Neuronal stem cell (in vitro differentiated cells): ENCODE data around the gene FBXO48.

Source experiments
- DNase-seq: peaks from one replicate; pipeline ENCODE4 v3.0.0-alpha.2; 2013; ENCODE audit warnings: low spot score
- H2AFZ ChIP-seq: one replicate; pipeline ENCODE4 v1.6.1; 2013; ENCODE audit warnings: mild to moderate bottlenecking, low read length, inconsistent platforms
- H2AK5ac ChIP-seq: 2 replicates; pipeline ENCODE4 v1.6.1; 2013; ENCODE audit warnings: low read depth, mild to moderate bottlenecking, inconsistent platforms, low read length, moderate library complexity, mixed read lengths
- H2BK120ac ChIP-seq: 2 replicates; pipeline ENCODE4 v1.6.1; 2013; ENCODE audit warnings: low read depth, mild to moderate bottlenecking, inconsistent platforms, low read length, moderate library complexity, mixed read lengths
- H2BK12ac ChIP-seq: one replicate; pipeline ENCODE4 v1.6.1; 2013; ENCODE audit warnings: low read length, inconsistent platforms
- H2BK15ac ChIP-seq: 2 replicates; pipeline ENCODE4 v1.6.1; 2013; ENCODE audit warnings: mild to moderate bottlenecking, low read length, inconsistent platforms, mixed read lengths
- H2BK5ac ChIP-seq: one replicate; pipeline ENCODE4 v1.6.1; 2013; ENCODE audit warnings: inconsistent platforms, mild to moderate bottlenecking, low read length, moderate library complexity
- H3K14ac ChIP-seq: one replicate; pipeline ENCODE4 v1.6.1; 2013; ENCODE audit warnings: low read length, inconsistent platforms
- H3K18ac ChIP-seq: 2 replicates; pipeline ENCODE4 v1.6.1; 2013; ENCODE audit warnings: low read length, inconsistent platforms
- H3K23ac ChIP-seq: 2 replicates; pipeline ENCODE4 v1.6.1; 2013; ENCODE audit warnings: low read depth, mild to moderate bottlenecking, mixed read lengths, low read length, inconsistent platforms; ENCODE audit not compliant: poor library complexity
- H3K27ac ChIP-seq: replicated peaks from 3 replicates; pipeline ENCODE4 v1.5.1; 2013; ENCODE audit warnings: low read length, inconsistent platforms
- H3K27me3 ChIP-seq, 3 experiments: 2 replicates each; pipeline ENCODE4 v1.6.1; 2013; ENCODE audit warnings: low read length in 3 of 3, mild to moderate bottlenecking in 2 of 3, inconsistent platforms in 1 of 3, low read depth in 1 of 3, mixed read lengths in 1 of 3, moderate library complexity in 1 of 3; ENCODE audit not compliant: control insufficient read depth in 3 of 3, insufficient read depth in 3 of 3
- H3K36me3 ChIP-seq, 2 donors: replicated peaks in 1 of 2; 2 replicates each; pipeline ENCODE4 v1.6.1; 2013; ENCODE audit warnings: low read length in 2 of 2; ENCODE audit not compliant: control insufficient read depth in 2 of 2, insufficient read depth in 2 of 2
- H3K4ac ChIP-seq: 2 replicates; pipeline ENCODE4 v1.6.1; 2013; ENCODE audit warnings: inconsistent platforms, mild to moderate bottlenecking, low read length, moderate library complexity
- H3K4me1 ChIP-seq, 2 donors: 1 replicate in 1 of 2; 2 replicates in 1 of 2; pipeline ENCODE4 v1.6.1; 2013; ENCODE audit warnings: low read length in 2 of 2, low read depth in 1 of 2; ENCODE audit not compliant: control insufficient read depth in 2 of 2, insufficient read depth in 1 of 2
- H3K4me2 ChIP-seq: one replicate; pipeline ENCODE4 v1.6.1; 2013; ENCODE audit warnings: mild to moderate bottlenecking, low read length, inconsistent platforms; ENCODE audit not compliant: insufficient read depth, poor library complexity, severe bottlenecking
- H3K4me3 ChIP-seq, 2 donors: 2 replicates each; pipeline ENCODE4 v1.5.1; 2013; ENCODE audit warnings: low read length in 2 of 2, mild to moderate bottlenecking in 2 of 2, inconsistent platforms in 1 of 2, moderate library complexity in 1 of 2
- H3K79me1 ChIP-seq: one replicate; pipeline ENCODE4 v1.6.1; 2013; ENCODE audit warnings: low read depth, mild to moderate bottlenecking, inconsistent platforms, low read length, moderate library complexity
- H3K9ac ChIP-seq: one replicate; pipeline ENCODE4 v1.6.1; 2013; ENCODE audit warnings: mild to moderate bottlenecking, low read depth, low read length, inconsistent platforms; ENCODE audit not compliant: poor library complexity
- H3K9me3 ChIP-seq, 2 donors: replicated peaks in 1 of 2; 2 replicates each; pipeline versions ENCODE3 to v1.6.1; 2013; ENCODE audit warnings: low read length in 2 of 2, mild to moderate bottlenecking in 2 of 2, inconsistent platforms in 1 of 2, low read depth in 1 of 2, mixed read lengths in 1 of 2, moderate library complexity in 1 of 2; ENCODE audit not compliant: control insufficient read depth in 2 of 2, insufficient read depth in 1 of 2
- H4K8ac ChIP-seq: one replicate; pipeline ENCODE4 v1.6.1; 2013; ENCODE audit warnings: low read depth, mild to moderate bottlenecking, inconsistent platforms, low read length, moderate library complexity
- H4K91ac ChIP-seq: one replicate; pipeline ENCODE4 v1.6.1; 2013; ENCODE audit warnings: low read length, low read depth, mild to moderate bottlenecking, inconsistent platforms; ENCODE audit not compliant: poor library complexity
- WGBS, 2 donors: extraction: QIAGEN DNeasy Blood & Tissue Kit; methylation state at CpG; one replicate each; pipeline ENCODE4 v1.1.7; 2013; ENCODE audit warnings: missing lambda C conversion rate in 2 of 2, mixed read lengths in 1 of 2; ENCODE audit not compliant: insufficient read length in 2 of 2, insufficient replicate concordance in 1 of 2; ENCODE audit errors: extremely low coverage in 2 of 2; 5-methylcytosine and 5-hydroxymethylcytosine counted together

FBXO48 gene

DNA sequence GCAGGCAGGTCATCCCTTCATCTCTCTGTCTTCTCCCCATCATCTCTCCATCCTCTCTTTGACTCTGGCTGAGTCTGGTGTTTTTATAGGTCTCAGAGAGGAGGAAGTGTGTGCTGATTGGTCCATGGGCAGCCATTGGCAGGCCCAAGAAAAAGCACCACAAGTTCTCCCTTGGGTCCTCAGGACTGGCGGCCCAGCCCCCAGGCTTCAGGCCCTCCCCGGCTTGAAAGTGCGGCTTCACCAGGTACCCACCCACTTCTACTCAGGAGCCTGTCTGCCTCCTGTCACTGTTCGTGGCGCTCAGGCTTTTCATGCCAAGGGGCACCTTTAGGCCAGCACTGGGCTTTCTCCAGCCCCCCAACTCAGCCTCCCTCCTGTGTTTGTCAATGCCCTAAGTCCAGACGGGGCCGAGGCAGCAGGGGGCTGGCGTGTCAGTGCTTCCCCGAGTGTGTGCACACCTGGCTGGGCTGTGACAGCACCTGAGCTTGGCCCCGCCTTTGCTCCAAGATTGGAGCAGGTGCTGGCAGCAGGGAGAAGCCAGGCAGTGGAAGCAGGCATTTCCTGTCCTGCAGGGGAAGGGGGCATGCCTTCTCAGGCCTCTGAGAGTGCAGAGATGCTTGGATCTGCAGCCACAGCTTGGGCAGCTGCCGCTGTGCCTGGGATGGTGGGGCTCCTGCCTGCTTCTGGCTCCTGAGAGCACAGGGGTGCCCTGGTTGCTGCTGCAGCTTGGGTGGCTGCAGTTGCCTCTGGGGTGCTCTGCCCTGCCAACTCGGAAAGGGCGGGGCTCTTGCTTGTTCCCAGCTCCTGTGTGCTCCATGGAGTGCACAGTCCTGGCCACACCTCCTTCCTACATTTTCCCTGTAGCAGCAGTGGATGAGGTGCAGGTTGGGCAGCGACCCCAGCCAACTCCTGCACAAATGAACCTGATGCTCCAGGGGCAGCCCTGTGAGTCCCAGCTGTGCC is 34.1 kb downstream of the FBXO48 start:
- Histone ChIP-seq H3K9ac (no peak overlapping the region), H2AFZ (peak overlapping the region; percentile 19), H3K9me3 (peaks cover 0 to 4% of the 10 kb centered on the region in 2 donors)

GRCh38 chr2:68431316-68431972 is 35.6 kb downstream of the FBXO48 start:
- H3K23ac ChIP-seq, result no peak overlapping the region
- no peak overlapping the region for H3K14ac ChIP-seq
- H3K9ac ChIP-seq, result no peak overlapping the region
- DNase-seq, result no peak
- H2BK15ac ChIP-seq, result no peak overlapping the region
- no peak overlapping the region for H3K18ac ChIP-seq
- no peaks in the 10 kb centered on the region for H3K79me1 ChIP-seq
- H2BK12ac ChIP-seq, result no peak overlapping the region
- H2AFZ ChIP-seq, result no peak overlapping the region
- no peak overlapping the region for H4K91ac ChIP-seq
- no peaks in the 10 kb centered on the region for H3K36me3 ChIP-seq
- no peak overlapping the region for H2BK120ac ChIP-seq
- peak overlapping the region; percentile 8 for H3K4ac ChIP-seq
- peaks cover 0 to 5% (median 0%) of the 10 kb centered on the region in 3 experiments for H3K27me3 ChIP-seq
- no peak overlapping the region for H4K8ac ChIP-seq
- no CpG with 5 or more reads among the region's 8 CpGs for WGBS, 2 donors
- H3K27ac ChIP-seq, result no peak overlapping the region
- H3K4me1 ChIP-seq, result peaks cover 0 to 4% of the 10 kb centered on the region in 2 donors
- H2BK5ac ChIP-seq, result no peak overlapping the region
- peaks cover 0 to 4% of the 10 kb centered on the region in 2 donors for H3K9me3 ChIP-seq
- H2AK5ac ChIP-seq, result no peak overlapping the region
- H3K4me2 ChIP-seq, result no peak overlapping the region
- H3K4me3 ChIP-seq, result no peak overlapping the region

More for the DNA sequence above, 34.1 kb downstream of the FBXO48 start:
- Histone ChIP-seq H3K79me1 (no peaks in the 10 kb centered on the region), H3K4me2 (no peak overlapping the region), H2BK120ac (no peak overlapping the region), H3K4ac (no peak overlapping the region), H3K4me3 (no peak overlapping the region), H2AK5ac (peak overlapping the region; percentile 58), H3K27me3 (peaks cover 0 to 2% (median 0%) of the 10 kb centered on the region in 3 experiments), H2BK12ac (peak overlapping the region; percentile 52), H2BK5ac (no peak overlapping the region), H3K27ac (no peak overlapping the region), H3K23ac (peak overlapping the region; percentile 10), H3K14ac (no peak overlapping the region), H4K8ac (peak overlapping the region; percentile 23), H3K18ac (peak overlapping the region; percentile 42), H4K91ac (peak overlapping the region; percentile 46), H3K4me1 (peaks cover 0 to 7% of the 10 kb centered on the region in 2 donors), H2BK15ac (peak overlapping the region; percentile 40), H3K36me3 (no peaks in the 10 kb centered on the region)
- no peak for DNase-seq
- no CpG with 5 or more reads among the region's 14 CpGs for WGBS, 2 donors

DNA sequence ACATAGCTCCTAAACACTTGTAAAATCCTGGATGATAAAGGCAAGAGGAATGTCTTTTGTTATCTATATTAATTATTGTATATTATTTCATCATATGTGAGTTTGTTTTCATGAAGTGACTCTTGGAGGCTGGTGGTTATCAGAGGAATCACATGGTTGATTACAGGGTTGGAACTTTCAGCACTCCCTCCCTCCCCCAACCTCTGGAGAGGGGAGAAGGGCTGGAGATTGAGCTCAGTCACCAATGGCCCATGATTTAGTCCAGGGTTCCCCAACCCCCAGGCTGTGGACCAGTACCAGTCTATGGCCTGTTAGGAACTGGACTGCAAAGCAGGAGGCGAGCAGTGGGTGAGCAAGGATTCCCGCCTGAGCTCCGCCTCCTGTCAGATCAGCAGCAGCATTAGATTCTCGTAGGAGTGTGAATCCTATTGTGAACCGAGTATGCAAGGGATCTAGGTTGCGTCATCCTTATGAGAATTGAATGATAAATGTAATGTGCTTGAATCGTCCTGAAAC is 37.7 kb downstream of the FBXO48 start:
- Histone ChIP-seq H3K27me3 (peaks cover 0 to 14% (median 0%) of the 10 kb centered on the region in 3 experiments), H2AFZ (no peak overlapping the region), H3K4me1 (no peaks in the 10 kb centered on the region), H4K8ac (no peak overlapping the region), H3K4me2 (no peak overlapping the region), H4K91ac (no peak overlapping the region), H3K79me1 (no peaks in the 10 kb centered on the region), H2AK5ac (no peak overlapping the region), H3K9me3 (peaks cover 0 to 4% of the 10 kb centered on the region in 2 donors), H2BK15ac (no peak overlapping the region), H3K23ac (no peak overlapping the region), H2BK5ac (no peak overlapping the region), H3K14ac (no peak overlapping the region), H3K9ac (no peak overlapping the region), H3K4me3 (no peak overlapping the region), H3K27ac (no peak overlapping the region), H2BK12ac (no peak overlapping the region), H2BK120ac (no peak overlapping the region), H3K4ac (no peak overlapping the region), H3K18ac (no peak overlapping the region), H3K36me3 (no peaks in the 10 kb centered on the region)
- WGBS, 2 donors, result no CpG with 5 or more reads among the region's 7 CpGs
- DNase-seq, result no peak

DNA sequence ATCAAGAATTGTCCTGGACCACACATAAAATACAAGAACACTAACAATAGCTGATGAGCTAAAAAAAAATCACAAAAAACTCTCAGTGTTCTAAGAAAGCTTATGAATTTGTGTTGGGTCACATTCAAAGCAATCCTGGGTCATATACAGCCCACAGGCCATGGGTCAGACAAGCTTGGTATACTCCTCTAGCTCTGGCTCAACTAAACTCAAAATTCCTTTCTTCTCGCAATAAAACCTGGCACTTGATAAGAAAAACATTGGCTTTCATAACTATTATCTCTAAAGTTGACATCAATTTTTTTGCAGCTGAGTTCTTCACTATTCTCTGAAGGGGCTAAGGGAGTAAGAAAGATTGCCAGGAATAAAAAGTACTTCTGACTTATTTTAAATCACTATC is 38.3 kb downstream of the FBXO48 start:
- H2BK15ac ChIP-seq, result no peak overlapping the region
- H2AK5ac ChIP-seq, result no peak overlapping the region
- H3K9me3 ChIP-seq, result peaks cover 0 to 4% of the 10 kb centered on the region in 2 donors
- H3K27me3 ChIP-seq, result peaks cover 0 to 14% (median 0%) of the 10 kb centered on the region in 3 experiments
- no peak overlapping the region for H4K91ac ChIP-seq
- no peak overlapping the region for H4K8ac ChIP-seq
- no peak overlapping the region for H2BK12ac ChIP-seq
- H3K4ac ChIP-seq, result no peak overlapping the region
- no CpG with 5 or more reads among the region's 1 CpG for WGBS, 2 donors
- no peak overlapping the region for H3K27ac ChIP-seq
- no peak overlapping the region for H3K9ac ChIP-seq
- H2BK5ac ChIP-seq, result no peak overlapping the region
- H2BK120ac ChIP-seq, result no peak overlapping the region
- no peak for DNase-seq
- H3K23ac ChIP-seq, result no peak overlapping the region
- H2AFZ ChIP-seq, result no peak overlapping the region
- H3K18ac ChIP-seq, result no peak overlapping the region
- no peaks in the 10 kb centered on the region for H3K36me3 ChIP-seq
- no peaks in the 10 kb centered on the region for H3K4me1 ChIP-seq
- H3K4me3 ChIP-seq, result no peak overlapping the region
- no peak overlapping the region for H3K14ac ChIP-seq
- H3K4me2 ChIP-seq, result no peak overlapping the region
- no peaks in the 10 kb centered on the region for H3K79me1 ChIP-seq
